H9 (cell line): ENCODE measurements around the gene CLRN1. TPM values are rescaled to one million over a fixed set of nuclear protein-coding genes. Genes with fewer than 3 reads are reported as not detected.

Experiments
- DNase-seq: peaks from one replicate; pipeline ENCODE4 v3.0.0-alpha.2; 2017
- H2AFZ ChIP-seq: one replicate; pipeline ENCODE4 v1.6.1; 2013; ENCODE audit warnings: mild to moderate bottlenecking, low read length, control low read depth, moderate library complexity
- H2AK5ac ChIP-seq: 2 replicates; pipeline ENCODE4 v1.6.1; 2013; ENCODE audit warnings: low read length, control low read depth, mixed read lengths; ENCODE audit not compliant: insufficient read length
- H2BK120ac ChIP-seq: one replicate; pipeline ENCODE4 v1.6.1; 2013; ENCODE audit warnings: low read depth, mild to moderate bottlenecking, low read length, control low read depth, inconsistent platforms; ENCODE audit not compliant: poor library complexity, severe bottlenecking
- H2BK12ac ChIP-seq: 2 replicates; pipeline ENCODE4 v1.6.1; 2013; ENCODE audit warnings: low read length, control low read depth, mixed read lengths, low read depth; ENCODE audit not compliant: insufficient read length
- H2BK15ac ChIP-seq: 2 replicates; pipeline ENCODE4 v1.6.1; 2013; ENCODE audit warnings: low read depth, low read length, control low read depth
- H2BK20ac ChIP-seq: one replicate; pipeline ENCODE4 v1.6.1; 2013; ENCODE audit warnings: low read depth, mild to moderate bottlenecking, low read length, control low read depth, inconsistent platforms; ENCODE audit not compliant: poor library complexity, severe bottlenecking
- H2BK5ac ChIP-seq: 2 replicates; pipeline ENCODE4 v1.6.1; 2013; ENCODE audit warnings: low read length, control low read depth, mixed read lengths; ENCODE audit not compliant: insufficient read length
- H3K14ac ChIP-seq: 2 replicates; pipeline ENCODE4 v1.6.1; 2013; ENCODE audit warnings: low read length, control low read depth; ENCODE audit not compliant: insufficient read depth
- H3K18ac ChIP-seq: 2 replicates; pipeline ENCODE4 v1.6.1; 2013; ENCODE audit warnings: low read depth, mild to moderate bottlenecking, mixed read lengths, low read length, control low read depth; ENCODE audit not compliant: insufficient read length
- H3K23ac ChIP-seq: 2 replicates; pipeline ENCODE4 v1.6.1; 2013; ENCODE audit warnings: low read length, control low read depth, mixed read lengths, low read depth; ENCODE audit not compliant: insufficient read length
- H3K23me2 ChIP-seq: 2 replicates; pipeline ENCODE4 v1.6.1; 2013; ENCODE audit warnings: low read depth, mild to moderate bottlenecking, mixed read lengths, low read length, control low read depth; ENCODE audit not compliant: insufficient read length, poor library complexity, severe bottlenecking
- H3K27ac ChIP-seq: 2 replicates; pipeline ENCODE4 v1.5.1; 2013; ENCODE audit warnings: low read length, control low read depth, mixed read lengths, low read depth; ENCODE audit not compliant: insufficient read length
- H3K27me3 ChIP-seq: 2 replicates; pipeline ENCODE4 v1.6.1; 2013; ENCODE audit warnings: low read length, control low read depth, inconsistent platforms; ENCODE audit not compliant: insufficient read depth
- H3K4ac ChIP-seq: 2 replicates; pipeline ENCODE4 v1.6.1; 2013; ENCODE audit warnings: low read depth, mild to moderate bottlenecking, control low read depth, inconsistent platforms, low read length, moderate library complexity
- H3K4me1 ChIP-seq: 2 replicates; pipeline ENCODE4 v1.6.1; 2013; ENCODE audit warnings: low read length, control low read depth, inconsistent platforms; ENCODE audit not compliant: insufficient read depth
- H3K4me2 ChIP-seq: 2 replicates; pipeline ENCODE4 v1.6.1; 2013; ENCODE audit warnings: low read length, control low read depth, mixed read lengths; ENCODE audit not compliant: insufficient read length, insufficient read depth
- H3K56ac ChIP-seq: 2 replicates; pipeline ENCODE4 v1.6.1; 2013; ENCODE audit warnings: low read depth, mild to moderate bottlenecking, mixed read lengths, low read length, control low read depth; ENCODE audit not compliant: insufficient read length
- H3K79me1 ChIP-seq: 2 replicates; pipeline ENCODE4 v1.6.1; 2013; ENCODE audit warnings: low read depth, mild to moderate bottlenecking, moderate library complexity, low read length, control low read depth, inconsistent platforms; ENCODE audit not compliant: insufficient read depth, poor library complexity, severe bottlenecking
- H3K79me2 ChIP-seq: 2 replicates; pipeline ENCODE4 v1.6.1; 2013; ENCODE audit warnings: low read length, control low read depth, inconsistent platforms; ENCODE audit not compliant: insufficient read depth
- H3K9ac ChIP-seq: 2 replicates; pipeline ENCODE4 v1.6.1; 2013; ENCODE audit warnings: low read length, control low read depth, mixed read lengths; ENCODE audit not compliant: insufficient read length; ENCODE audit errors: extremely low read depth
- H3K9me3 ChIP-seq: one replicate; pipeline ENCODE4 v1.6.1; 2013; ENCODE audit warnings: low read depth, low read length, inconsistent platforms; ENCODE audit not compliant: control insufficient read depth
- H3T11ph ChIP-seq: one replicate; pipeline ENCODE4 v1.6.1; 2013; ENCODE audit warnings: mild to moderate bottlenecking, low read length, control low read depth, inconsistent platforms
- H4K20me1 ChIP-seq: one replicate; pipeline ENCODE4 v1.6.1; 2013; ENCODE audit not compliant: control insufficient read depth, insufficient read length, insufficient read depth
- H4K5ac ChIP-seq: 2 replicates; pipeline ENCODE4 v1.6.1; 2013; ENCODE audit warnings: low read depth, mild to moderate bottlenecking, mixed read lengths, low read length, control low read depth; ENCODE audit not compliant: insufficient read length
- H4K8ac ChIP-seq: replicated peaks from 2 replicates; pipeline ENCODE4 v1.6.1; 2013; ENCODE audit warnings: low read length, control low read depth, mixed read lengths, low read depth; ENCODE audit not compliant: insufficient read length
- H4K91ac ChIP-seq: 2 replicates; pipeline ENCODE4 v1.6.1; 2013; ENCODE audit warnings: low read depth, mild to moderate bottlenecking, moderate library complexity, mixed read lengths, low read length, control low read depth; ENCODE audit not compliant: insufficient read length
- H3K27ac Mint-ChIP-seq, 3 experiments: 2 replicates in 2 of 3; 3 replicates in 1 of 3; pipeline ENCODE4 v1.8.0; 2020 to 2021; ENCODE audit warnings: mixed read lengths in 3 of 3, mild to moderate bottlenecking in 1 of 3, moderate library complexity in 1 of 3
- H3K27me3 Mint-ChIP-seq: 2 replicates; pipeline ENCODE4 v1.8.0; 2021; ENCODE audit warnings: low read depth, mild to moderate bottlenecking, moderate library complexity, mixed read lengths
- H3K36me3 Mint-ChIP-seq, 3 experiments: 2 replicates in 2 of 3; 3 replicates in 1 of 3; pipeline ENCODE4 v1.8.0; 2020 to 2021; ENCODE audit warnings: low read depth in 3 of 3, mixed read lengths in 3 of 3; ENCODE audit not compliant: insufficient read depth in 1 of 3
- H3K4me1 Mint-ChIP-seq, 2 experiments: 2 replicates each; pipeline ENCODE4 v1.8.0; 2020; ENCODE audit warnings: mixed read lengths in 2 of 2
- H3K4me3 Mint-ChIP-seq, 2 experiments: 2 replicates in 1 of 2; 3 replicates in 1 of 2; pipeline ENCODE4 v1.8.0; 2020 to 2021; ENCODE audit warnings: mild to moderate bottlenecking in 2 of 2, mixed read lengths in 2 of 2, moderate library complexity in 1 of 2
- H3K9me3 Mint-ChIP-seq, 2 experiments: 2 replicates in 1 of 2; 3 replicates in 1 of 2; pipeline ENCODE4 v1.8.0; 2020; ENCODE audit warnings: mild to moderate bottlenecking in 2 of 2, mixed read lengths in 2 of 2, moderate library complexity in 1 of 2
- CTCF ChIP-seq: fragments of 200-600 bp; sonication (generic); conservative IDR thresholded peaks from 3 replicates; pipeline ENCODE4 v1.8.0; 2021; ENCODE audit warnings: antibody characterized with exemption, mild to moderate bottlenecking
- WGBS: extraction: QIAGEN DNeasy Blood & Tissue Kit; methylation state at CpG from one replicate; pipeline ENCODE4 v1.1.7; 2013; ENCODE audit warnings: missing lambda C conversion rate, low lambda C conversion rate, mixed read lengths; ENCODE audit not compliant: insufficient read length; ENCODE audit errors: extremely low coverage; 5-methylcytosine and 5-hydroxymethylcytosine counted together
- total RNA-seq: library from RNA; stranded (reverse); gene quantifications from 2 replicates; pipeline ENCODE4 v1.2.1, GENCODE V29; 2021

The CLRN1 gene
- total RNA-seq, 1 experiment from 2014 or later: not detected

DNA sequence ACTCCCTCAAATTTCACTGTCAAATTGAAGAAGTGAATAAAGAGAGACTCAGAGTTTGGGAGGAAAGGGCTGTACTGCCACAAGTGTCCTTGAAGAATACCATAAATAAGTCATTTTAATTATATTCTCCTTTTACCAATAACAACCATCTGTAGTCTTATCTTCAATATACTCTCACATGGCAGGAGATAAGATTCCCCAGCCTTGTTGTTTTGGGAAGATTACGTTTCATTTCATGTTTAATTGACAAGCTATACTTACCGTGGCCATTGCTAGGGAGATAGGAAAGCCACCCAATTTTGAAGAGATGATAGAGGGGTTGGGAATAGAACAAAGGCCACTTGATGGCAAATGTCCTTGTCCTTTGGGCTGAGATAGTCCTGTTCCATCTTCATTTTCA lies 69.5 kb downstream of the CLRN1 start:
- H2BK120ac ChIP-seq: no peak overlapping the region
- Mint-ChIP-seq H3K27me3 (no peaks in the 10 kb centered on the region; the same call in 1 of the 2 replicates), H3K4me3 (no peak overlapping the region), H3K27ac (no peak overlapping the region), H3K4me1 (peaks cover 0 to 5% of the 10 kb centered on the region in 2 experiments; a peak in 3 of 4 replicates), H3K9me3 (no peaks in the 10 kb centered on the region), H3K36me3 (no peaks in the 10 kb centered on the region)
- H3K23ac ChIP-seq: no peak overlapping the region
- no peak for TF ChIP-seq CTCF
- H2BK20ac ChIP-seq: no peak overlapping the region
- no peak overlapping the region for H3K14ac ChIP-seq
- peaks cover 3% of the 10 kb centered on the region; the same call in 1 of the 2 replicates for H3K4me1 ChIP-seq
- no peaks in the 10 kb centered on the region for H3K79me1 ChIP-seq
- H3T11ph ChIP-seq: no peak overlapping the region
- no peak overlapping the region for H3K18ac ChIP-seq
- no peaks in the 10 kb centered on the region for H3K9me3 ChIP-seq
- H3K9ac ChIP-seq: no peak overlapping the region
- no CpG with 5 or more reads among the region's 2 CpGs for WGBS
- no peaks in the 10 kb centered on the region for H3K23me2 ChIP-seq
- H3K27me3 ChIP-seq: no peaks in the 10 kb centered on the region
- H4K91ac ChIP-seq: no peak overlapping the region
- H2AFZ ChIP-seq: no peak overlapping the region
- H3K56ac ChIP-seq: no peak overlapping the region
- H3K27ac ChIP-seq: no peak overlapping the region
- no peak overlapping the region for H2BK15ac ChIP-seq
- H4K20me1 ChIP-seq: no peaks in the 10 kb centered on the region
- no peak overlapping the region for H4K5ac ChIP-seq
- H2BK5ac ChIP-seq: no peak overlapping the region
- no peaks in the 10 kb centered on the region for H3K79me2 ChIP-seq
- no peak overlapping the region for H3K4me2 ChIP-seq
- no peak overlapping the region for H2BK12ac ChIP-seq
- no peak overlapping the region for H2AK5ac ChIP-seq
- no peak for DNase-seq
- no peak overlapping the region for H3K4ac ChIP-seq
- H4K8ac ChIP-seq: no peak overlapping the region
